ENCODE results near the gene GPC6. TPM values are rescaled to one million over a fixed set of nuclear protein-coding genes. Genes with fewer than 3 reads are reported as not detected.

The GPC6 gene
- total RNA-seq, 1 experiment from 2014 or later = 0.22 TPM

DNA sequence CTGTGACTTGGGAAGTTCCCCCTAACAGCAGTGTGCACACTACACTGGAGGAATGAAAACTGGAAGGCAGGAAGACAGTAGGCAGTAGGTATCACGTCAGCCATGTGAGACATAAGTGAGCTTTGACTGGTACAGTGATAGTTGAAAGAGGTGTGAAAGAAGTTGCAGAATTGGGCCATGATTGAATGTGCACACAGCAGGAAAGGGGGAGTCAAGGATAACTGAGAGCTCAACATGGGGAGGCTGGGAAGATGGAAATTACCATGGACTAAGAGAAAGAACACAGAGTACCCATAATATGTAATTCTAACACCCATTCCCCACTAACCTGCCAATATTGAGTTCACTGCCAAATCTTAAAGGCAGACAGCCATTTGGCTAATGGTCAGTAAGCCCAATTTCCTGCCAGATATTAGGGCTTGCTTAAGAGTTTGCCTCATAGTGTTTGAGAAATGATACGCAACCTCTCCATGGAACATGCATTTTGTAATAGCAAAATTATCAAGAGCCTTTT lies 931.2 kb downstream of the GPC6 start:
- RAD21 ChIA-PET (ENCODE audit: low non-redundant PET in 1 of 2, low total read pairs in 2 of 2, uncharacterized antibody in 2 of 2, unreplicated experiment in 2 of 2) = no interaction called here
- intact Hi-C loops (cut with micrococcal nuclease) = no loop called here
- no peak for ATAC-seq

DNA sequence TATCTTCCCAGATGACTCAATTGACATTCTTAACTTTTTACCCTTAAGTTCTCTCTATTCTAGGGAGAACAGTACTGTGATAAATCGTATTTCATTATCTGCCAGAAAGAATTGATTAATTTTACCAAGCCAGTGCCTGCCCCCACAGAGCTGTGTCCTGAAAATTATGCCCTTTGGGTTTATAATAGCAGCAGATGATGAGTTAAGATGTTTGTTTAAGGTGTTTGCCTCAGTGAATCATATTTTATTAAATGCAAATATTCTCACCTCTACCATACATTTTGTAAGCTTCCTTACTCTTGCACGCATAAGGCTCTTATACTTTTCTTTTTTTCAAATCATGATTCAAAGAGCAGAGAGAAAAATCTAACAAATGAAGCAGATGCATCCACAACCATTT lies 934.3 kb downstream of the GPC6 start:
- no peaks in the 10 kb centered on the region for H3K36me3 ChIP-seq (ENCODE audit: control insufficient read depth in 1 of 2, insufficient read depth in 2 of 2, low read length in 2 of 2)
- ChIA-PET POLR2A (no interaction called here), CTCF (no interaction called here), RAD21 (ENCODE audit: low non-redundant PET in 1 of 2, low total read pairs in 2 of 2, uncharacterized antibody in 2 of 2, unreplicated experiment in 2 of 2) (no interaction called here)
- no peaks in the 10 kb centered on the region for H3K9me2 ChIP-seq (ENCODE audit: insufficient read depth)
- no peaks in the 10 kb centered on the region for H3K79me2 ChIP-seq (ENCODE audit: insufficient read depth, low read length)
- H3K27ac ChIP-seq (ENCODE audit: low read depth, low read length) = no peak overlapping the region
- H3K4me2 ChIP-seq (ENCODE audit: low read length) = no peak overlapping the region
- ATAC-seq (no peak), DNase-seq (ENCODE audit: low read depth, low spot score) (no peak)
- H3K9ac ChIP-seq (ENCODE audit: low read length) = no peak overlapping the region
- no peaks in the 10 kb centered on the region for H3K27me3 ChIP-seq (ENCODE audit: insufficient read depth, low read length)
- H3K9me3 ChIP-seq (ENCODE audit: control insufficient read depth in 1 of 2, insufficient read depth in 1 of 2, low read depth in 1 of 2, low read length in 2 of 2) = peaks cover 0 to 21% of the 10 kb centered on the region in 2 experiments; a peak in 2 of 4 replicates
- no peak overlapping the region for H3K4me3 ChIP-seq (replicated peaks in 1 of 2; ENCODE audit: low read depth in 1 of 2, low read length in 2 of 2)
- H2AFZ ChIP-seq (ENCODE audit: low read depth, low read length, poor library complexity, severe bottlenecking) = no peak overlapping the region
- BruUV-seq (replicated peaks) = no TSS peak
- intact Hi-C loops (cut with micrococcal nuclease) = no loop called here
- H4K20me1 ChIP-seq (ENCODE audit: insufficient read depth) = no peaks in the 10 kb centered on the region
- no peaks in the 10 kb centered on the region for H3K4me1 ChIP-seq (ENCODE audit: control insufficient read depth in 1 of 2, insufficient read depth in 2 of 2, low read length in 2 of 2)
- no peak for TF ChIP-seq YY1 (IDR thresholded peaks at IDR 0.05; ENCODE audit: extremely low read depth, insufficient replicate concordance, low read depth, low read length)
- no peak for TF ChIP-seq CEBPB (IDR thresholded peaks at IDR 0.05; ENCODE audit: low read depth)
- no peak for TF ChIP-seq CBX3 (IDR thresholded peaks at IDR 0.05; ENCODE audit: low read depth)
- no peak for TF ChIP-seq SP1 (IDR thresholded peaks at IDR 0.05; ENCODE audit: low read depth)
- TF ChIP-seq, protein P1, sequence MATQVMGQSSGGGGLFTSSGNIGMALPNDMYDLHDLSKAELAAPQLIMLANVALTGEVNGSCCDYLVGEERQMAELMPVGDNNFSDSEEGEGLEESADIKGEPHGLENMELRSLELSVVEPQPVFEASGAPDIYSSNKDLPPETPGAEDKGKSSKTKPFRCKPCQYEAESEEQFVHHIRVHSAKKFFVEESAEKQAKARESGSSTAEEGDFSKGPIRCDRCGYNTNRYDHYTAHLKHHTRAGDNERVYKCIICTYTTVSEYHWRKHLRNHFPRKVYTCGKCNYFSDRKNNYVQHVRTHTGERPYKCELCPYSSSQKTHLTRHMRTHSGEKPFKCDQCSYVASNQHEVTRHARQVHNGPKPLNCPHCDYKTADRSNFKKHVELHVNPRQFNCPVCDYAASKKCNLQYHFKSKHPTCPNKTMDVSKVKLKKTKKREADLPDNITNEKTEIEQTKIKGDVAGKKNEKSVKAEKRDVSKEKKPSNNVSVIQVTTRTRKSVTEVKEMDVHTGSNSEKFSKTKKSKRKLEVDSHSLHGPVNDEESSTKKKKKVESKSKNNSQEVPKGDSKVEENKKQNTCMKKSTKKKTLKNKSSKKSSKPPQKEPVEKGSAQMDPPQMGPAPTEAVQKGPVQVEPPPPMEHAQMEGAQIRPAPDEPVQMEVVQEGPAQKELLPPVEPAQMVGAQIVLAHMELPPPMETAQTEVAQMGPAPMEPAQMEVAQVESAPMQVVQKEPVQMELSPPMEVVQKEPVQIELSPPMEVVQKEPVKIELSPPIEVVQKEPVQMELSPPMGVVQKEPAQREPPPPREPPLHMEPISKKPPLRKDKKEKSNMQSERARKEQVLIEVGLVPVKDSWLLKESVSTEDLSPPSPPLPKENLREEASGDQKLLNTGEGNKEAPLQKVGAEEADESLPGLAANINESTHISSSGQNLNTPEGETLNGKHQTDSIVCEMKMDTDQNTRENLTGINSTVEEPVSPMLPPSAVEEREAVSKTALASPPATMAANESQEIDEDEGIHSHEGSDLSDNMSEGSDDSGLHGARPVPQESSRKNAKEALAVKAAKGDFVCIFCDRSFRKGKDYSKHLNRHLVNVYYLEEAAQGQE (IDR thresholded peaks at IDR 0.05; ENCODE audit: low read depth) = no peak
- TF ChIP-seq, protein P2, sequence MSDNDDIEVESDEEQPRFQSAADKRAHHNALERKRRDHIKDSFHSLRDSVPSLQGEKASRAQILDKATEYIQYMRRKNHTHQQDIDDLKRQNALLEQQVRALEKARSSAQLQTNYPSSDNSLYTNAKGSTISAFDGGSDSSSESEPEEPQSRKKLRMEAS (IDR thresholded peaks at IDR 0.05) = no peak
- TF ChIP-seq EZH2 (IDR thresholded peaks at IDR 0.05) = no peak
- no peak for TF ChIP-seq ZFX (IDR thresholded peaks at IDR 0.05)
- no peak for TF ChIP-seq FOSL1 (IDR thresholded peaks at IDR 0.05; ENCODE audit: low read depth)
- TF ChIP-seq SRF (IDR thresholded peaks at IDR 0.05; ENCODE audit: low read depth) = no peak
- TF ChIP-seq ZNF274 (IDR thresholded peaks at IDR 0.05; ENCODE audit: low read depth, low read length) = no peak
- no peak for TF ChIP-seq EZH2phosphoT487 (IDR thresholded peaks at IDR 0.05; ENCODE audit: borderline replicate concordance)

More for the DNA sequence above, 931.2 kb downstream of the GPC6 start:
- H3K27ac ChIP-seq (ENCODE audit: low read depth, low read length) = no peak overlapping the region
- H3K27me3 ChIP-seq (ENCODE audit: insufficient read depth, low read length) = no peaks in the 10 kb centered on the region
- no peaks in the 10 kb centered on the region for H3K79me2 ChIP-seq (ENCODE audit: insufficient read depth, low read length)
- ChIA-PET CTCF (no interaction called here), POLR2A (no interaction called here)
- H3K9me3 ChIP-seq (ENCODE audit: control insufficient read depth in 1 of 2, insufficient read depth in 1 of 2, low read depth in 1 of 2, low read length in 2 of 2) = peaks cover 3 to 24% of the 10 kb centered on the region in 2 experiments; a peak in 2 of 4 replicates
- no peaks in the 10 kb centered on the region for H3K9me2 ChIP-seq (ENCODE audit: insufficient read depth)
- H3K4me3 ChIP-seq (replicated peaks in 1 of 2; ENCODE audit: low read depth in 1 of 2, low read length in 2 of 2) = no peak overlapping the region
- no peak overlapping the region for H2AFZ ChIP-seq (ENCODE audit: low read depth, low read length, poor library complexity, severe bottlenecking)
- BruUV-seq (replicated peaks) = no TSS peak
- TF ChIP-seq, protein P3, sequence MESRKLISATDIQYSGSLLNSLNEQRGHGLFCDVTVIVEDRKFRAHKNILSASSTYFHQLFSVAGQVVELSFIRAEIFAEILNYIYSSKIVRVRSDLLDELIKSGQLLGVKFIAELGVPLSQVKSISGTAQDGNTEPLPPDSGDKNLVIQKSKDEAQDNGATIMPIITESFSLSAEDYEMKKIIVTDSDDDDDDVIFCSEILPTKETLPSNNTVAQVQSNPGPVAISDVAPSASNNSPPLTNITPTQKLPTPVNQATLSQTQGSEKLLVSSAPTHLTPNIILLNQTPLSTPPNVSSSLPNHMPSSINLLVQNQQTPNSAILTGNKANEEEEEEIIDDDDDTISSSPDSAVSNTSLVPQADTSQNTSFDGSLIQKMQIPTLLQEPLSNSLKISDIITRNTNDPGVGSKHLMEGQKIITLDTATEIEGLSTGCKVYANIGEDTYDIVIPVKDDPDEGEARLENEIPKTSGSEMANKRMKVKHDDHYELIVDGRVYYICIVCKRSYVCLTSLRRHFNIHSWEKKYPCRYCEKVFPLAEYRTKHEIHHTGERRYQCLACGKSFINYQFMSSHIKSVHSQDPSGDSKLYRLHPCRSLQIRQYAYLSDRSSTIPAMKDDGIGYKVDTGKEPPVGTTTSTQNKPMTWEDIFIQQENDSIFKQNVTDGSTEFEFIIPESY (IDR thresholded peaks at IDR 0.05; ENCODE audit: extremely low read depth, insufficient replicate concordance, low read length) = no peak
- no peak for TF ChIP-seq POLR2AphosphoS5 (IDR thresholded peaks at IDR 0.05; ENCODE audit: low read depth, low read length)
- TF ChIP-seq, protein P4, sequence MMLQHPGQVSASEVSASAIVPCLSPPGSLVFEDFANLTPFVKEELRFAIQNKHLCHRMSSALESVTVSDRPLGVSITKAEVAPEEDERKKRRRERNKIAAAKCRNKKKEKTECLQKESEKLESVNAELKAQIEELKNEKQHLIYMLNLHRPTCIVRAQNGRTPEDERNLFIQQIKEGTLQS (IDR thresholded peaks at IDR 0.05) = no peak
- H3K4me1 ChIP-seq (ENCODE audit: control insufficient read depth in 1 of 2, insufficient read depth in 2 of 2, low read length in 2 of 2) = no peaks in the 10 kb centered on the region
- no peak for DNase-seq (ENCODE audit: low read depth, low spot score)
- H3K36me3 ChIP-seq (ENCODE audit: control insufficient read depth in 1 of 2, insufficient read depth in 2 of 2, low read length in 2 of 2) = no peaks in the 10 kb centered on the region
- no peak overlapping the region for H3K9ac ChIP-seq (ENCODE audit: low read length)
- no peak overlapping the region for H3K4me2 ChIP-seq (ENCODE audit: low read length)
- no peaks in the 10 kb centered on the region for H4K20me1 ChIP-seq (ENCODE audit: insufficient read depth)
